ENCODE measurements around the gene ADRA2C.
"Not testable (repeated sequence)": the region's sequence is repeated elsewhere in the genome, so short reads cannot be mapped to it uniquely, and the experiment has no call there.

Gene ADRA2C

GRCh38 chr4:3812211-3812934, 46.2 kb downstream of the ADRA2C start:
- no peak for DNase-seq (ENCODE audit: low read depth in 2 of 2)

GRCh38 chr4:3813151-3814052, 47.2 kb downstream of the ADRA2C start:
- no peak for DNase-seq (ENCODE audit: low read depth in 2 of 2)

GRCh38 chr4:3814053-3814570, 47.9 kb downstream of the ADRA2C start:
- no peak for DNase-seq (ENCODE audit: low read depth in 2 of 2)

- not testable (repeated sequence) for DNase-seq (ENCODE audit: low read depth in 2 of 2)
Measured at GRCh38 chr4:3814838-3815237, 48.7 kb downstream of the ADRA2C start.

GRCh38 chr4:3816256-3816825, 50.2 kb downstream of the ADRA2C start:
- no peak for DNase-seq (ENCODE audit: low read depth in 2 of 2)

- DNase-seq (ENCODE audit: low read depth in 2 of 2) = no peak
Measured at GRCh38 chr4:3816983-3817960, 51.1 kb downstream of the ADRA2C start.
